ENCODE results near the gene AXIN1.
A peak's percentile ranks its signal among the peaks of the same experiment; 100 is the strongest.
"Not testable (repeated sequence)": the region's sequence is repeated elsewhere in the genome, so short reads cannot be mapped to it uniquely, and the experiment has no call there.

AXIN1 gene

GRCh38 chr16:334164-334832 is 18.2 kb downstream of the AXIN1 start:
- DNase-seq (ENCODE audit: extremely low read depth in 1 of 2, low read depth in 1 of 2), result not testable (repeated sequence)

- DNase-seq (ENCODE audit: extremely low read depth in 1 of 2, low read depth in 1 of 2), result no peak
Observed at GRCh38 chr16:333406-334094, 19.0 kb downstream of the AXIN1 start.

DNA sequence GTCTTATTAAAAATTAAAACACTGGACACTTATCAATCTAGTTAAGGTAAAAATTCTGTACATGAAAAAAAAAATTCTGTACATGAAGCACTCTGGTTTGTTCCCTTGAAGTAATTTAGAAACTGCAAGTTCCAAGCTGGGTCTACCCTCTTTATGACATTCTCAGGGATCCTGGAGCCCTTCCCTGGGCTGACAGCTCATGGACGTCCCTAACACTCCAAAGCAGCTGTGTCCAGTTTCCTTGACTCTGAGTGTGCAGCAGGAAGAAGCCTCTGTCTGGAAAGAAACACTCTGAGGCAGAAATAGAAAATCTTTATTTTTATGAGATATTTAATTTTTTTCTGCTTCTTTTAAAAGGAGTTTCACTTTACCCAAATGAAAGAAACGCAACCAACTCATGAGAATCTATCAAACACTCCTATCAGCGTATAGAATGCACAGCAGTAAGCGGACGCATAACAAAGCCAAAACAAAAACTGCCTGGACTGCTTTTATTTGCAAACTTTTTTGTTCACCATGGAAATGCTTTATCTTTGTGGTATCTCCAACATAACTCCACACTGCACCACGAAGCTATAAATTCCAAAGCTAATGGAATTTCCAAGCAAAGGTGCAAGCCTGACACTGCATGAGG is 21.2 kb downstream of the AXIN1 start:
- DNase-seq (ENCODE audit: extremely low read depth in 1 of 2, low read depth in 1 of 2), result not testable (repeated sequence)

DNA sequence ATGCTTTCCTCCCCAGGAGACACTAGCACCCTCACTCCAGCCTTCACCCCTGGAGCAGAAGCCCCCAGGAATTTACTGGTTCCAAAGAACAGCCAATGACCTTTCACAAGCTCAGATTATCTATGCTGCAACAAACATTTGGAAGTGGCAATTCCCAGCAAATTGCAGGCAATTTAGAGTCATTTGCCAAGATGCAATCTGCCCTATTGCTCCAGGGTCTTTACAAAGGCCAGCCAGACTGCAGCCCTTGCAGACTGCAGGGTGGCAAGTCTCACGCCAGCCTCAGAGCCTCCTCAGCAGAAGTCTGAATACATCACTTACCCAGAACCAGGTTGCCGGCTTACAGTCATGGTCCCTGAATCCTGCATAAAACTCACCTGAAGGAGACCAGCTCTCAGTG is 21.8 kb downstream of the AXIN1 start:
- DNase-seq (ENCODE audit: extremely low read depth in 1 of 2, low read depth in 1 of 2), result no peak

GRCh38 chr16:325375-326145 is 27.0 kb downstream of the AXIN1 start:
- DNase-seq (ENCODE audit: extremely low read depth in 1 of 2, low read depth in 1 of 2), result no peak

DNA sequence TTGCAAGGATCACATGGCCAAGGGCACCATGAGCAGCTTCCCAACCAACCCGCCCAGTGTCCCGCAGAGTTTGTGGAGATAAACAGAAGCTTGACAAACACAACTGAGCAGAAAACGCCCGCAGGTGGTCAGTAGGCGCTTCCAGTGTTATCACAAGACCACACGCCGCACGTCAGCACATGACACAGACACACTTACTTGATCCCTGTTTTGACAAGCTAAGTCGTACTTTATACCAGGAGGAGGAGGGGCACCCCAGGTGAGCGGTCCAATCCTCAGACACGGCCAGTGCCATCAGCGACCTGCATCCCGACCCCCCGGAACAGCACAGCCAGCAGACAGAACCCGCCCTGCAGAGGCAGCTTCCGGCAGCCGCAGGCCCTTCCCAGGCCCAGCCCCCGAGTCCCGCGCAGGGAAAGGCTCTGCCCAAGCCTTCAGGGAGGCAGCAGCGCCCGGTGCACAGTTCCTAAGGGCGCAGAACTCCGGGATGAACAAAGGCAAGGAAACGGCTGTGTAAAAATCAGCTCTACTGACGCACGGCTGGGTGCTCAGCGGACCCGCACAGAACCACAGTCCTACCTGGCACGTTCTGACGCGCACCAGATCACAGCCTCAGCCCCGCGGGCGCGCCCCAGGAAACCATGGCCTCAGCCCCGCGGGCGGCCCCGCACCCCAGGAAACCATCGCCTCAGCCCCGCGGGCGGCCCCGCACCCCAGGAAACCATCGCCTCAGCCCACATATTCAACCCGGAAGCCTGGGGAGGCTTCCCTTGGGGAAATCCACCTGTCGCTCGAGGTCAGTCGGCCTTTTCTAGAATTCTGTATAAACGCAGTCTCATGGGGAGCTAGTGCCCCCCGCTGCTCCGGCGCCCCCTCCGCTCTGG is 27.8 kb downstream of the AXIN1 start:
- peak; percentile 40 to 44 for DNase-seq (ENCODE audit: extremely low read depth in 1 of 2, low read depth in 1 of 2)

DNA sequence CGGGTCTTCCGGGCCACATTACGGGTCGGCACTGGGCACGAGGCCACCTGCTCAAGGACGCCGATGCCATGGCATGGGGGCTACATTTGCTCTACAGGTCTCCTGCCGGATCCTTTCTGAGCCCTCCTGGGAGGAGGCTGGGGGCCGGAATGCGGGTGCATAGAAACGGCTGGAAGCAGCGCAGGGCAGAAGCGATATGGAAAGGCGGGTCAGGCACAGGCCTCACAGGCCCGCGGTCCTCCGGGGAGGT is 28.4 kb downstream of the AXIN1 start:
- DNase-seq (ENCODE audit: extremely low read depth in 1 of 2, low read depth in 1 of 2), result no peak

- no peak for DNase-seq (ENCODE audit: extremely low read depth in 1 of 2, low read depth in 1 of 2)
Observed at GRCh38 chr16:322476-323143, 29.9 kb downstream of the AXIN1 start.

DNA sequence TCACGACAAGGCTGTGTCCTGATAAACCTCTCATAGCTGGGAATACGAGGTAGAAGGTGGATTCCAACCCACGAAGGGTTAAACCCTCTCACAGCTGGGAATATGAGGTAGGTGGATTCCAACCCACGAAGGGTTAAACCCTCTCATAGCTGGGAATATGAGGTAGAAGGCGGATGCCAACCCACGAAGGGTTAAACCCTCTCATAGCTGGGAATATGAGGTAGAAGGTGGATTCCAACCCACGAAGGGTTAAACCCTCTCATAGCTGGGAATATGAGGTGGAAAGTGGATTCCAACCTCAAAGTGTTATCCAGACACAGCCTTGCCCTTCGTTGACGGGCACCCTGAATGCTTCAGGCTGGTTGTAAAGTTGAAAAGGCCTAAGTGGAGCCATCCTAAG is 31.0 kb downstream of the AXIN1 start:
- DNase-seq (ENCODE audit: extremely low read depth in 1 of 2, low read depth in 1 of 2), result no peak

- no peak for DNase-seq (ENCODE audit: extremely low read depth in 1 of 2, low read depth in 1 of 2)
Observed at GRCh38 chr16:320206-320605, 32.3 kb downstream of the AXIN1 start.

DNA sequence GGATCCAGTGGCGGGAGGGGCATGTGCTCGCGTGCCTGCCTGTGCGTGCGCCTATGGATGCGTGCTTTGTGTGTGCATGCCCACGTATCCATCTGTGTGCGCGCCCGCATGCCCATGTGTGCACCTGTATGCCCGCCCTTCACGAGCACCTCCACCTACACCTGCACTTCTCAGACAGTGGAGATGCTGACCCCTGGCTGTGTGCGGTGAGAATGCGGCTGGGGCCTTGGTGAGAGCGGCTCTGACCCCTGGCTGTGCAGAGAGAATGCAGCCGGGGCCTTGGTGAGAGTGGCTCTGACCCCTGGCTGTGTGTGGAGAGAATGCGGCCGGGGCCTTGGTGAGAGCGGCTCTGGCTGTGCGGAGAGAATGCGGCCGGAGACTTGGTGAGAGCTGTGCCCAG is 33.9 kb downstream of the AXIN1 start:
- DNase-seq (ENCODE audit: extremely low read depth in 1 of 2, low read depth in 1 of 2), result no peak

DNA sequence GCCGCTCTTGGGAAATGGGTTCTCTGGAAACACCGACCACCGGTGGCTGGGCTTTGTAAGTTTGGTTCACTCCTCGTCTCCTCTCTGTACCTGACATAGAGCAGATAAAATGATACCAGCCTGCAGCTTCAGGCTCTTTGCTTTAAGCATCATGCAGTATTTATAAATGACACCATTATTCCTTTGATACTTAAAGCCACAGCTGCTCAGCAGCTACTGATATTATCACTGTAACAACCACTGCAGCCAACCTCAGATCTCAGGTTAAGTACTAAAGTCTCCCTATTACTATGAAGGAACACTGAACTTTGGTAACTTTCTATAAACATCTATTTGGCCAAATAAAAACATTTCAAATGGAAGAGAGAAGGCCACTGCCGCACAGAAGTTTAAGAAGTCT is 34.9 kb downstream of the AXIN1 start:
- DNase-seq (ENCODE audit: extremely low read depth in 1 of 2, low read depth in 1 of 2), result no peak

DNA sequence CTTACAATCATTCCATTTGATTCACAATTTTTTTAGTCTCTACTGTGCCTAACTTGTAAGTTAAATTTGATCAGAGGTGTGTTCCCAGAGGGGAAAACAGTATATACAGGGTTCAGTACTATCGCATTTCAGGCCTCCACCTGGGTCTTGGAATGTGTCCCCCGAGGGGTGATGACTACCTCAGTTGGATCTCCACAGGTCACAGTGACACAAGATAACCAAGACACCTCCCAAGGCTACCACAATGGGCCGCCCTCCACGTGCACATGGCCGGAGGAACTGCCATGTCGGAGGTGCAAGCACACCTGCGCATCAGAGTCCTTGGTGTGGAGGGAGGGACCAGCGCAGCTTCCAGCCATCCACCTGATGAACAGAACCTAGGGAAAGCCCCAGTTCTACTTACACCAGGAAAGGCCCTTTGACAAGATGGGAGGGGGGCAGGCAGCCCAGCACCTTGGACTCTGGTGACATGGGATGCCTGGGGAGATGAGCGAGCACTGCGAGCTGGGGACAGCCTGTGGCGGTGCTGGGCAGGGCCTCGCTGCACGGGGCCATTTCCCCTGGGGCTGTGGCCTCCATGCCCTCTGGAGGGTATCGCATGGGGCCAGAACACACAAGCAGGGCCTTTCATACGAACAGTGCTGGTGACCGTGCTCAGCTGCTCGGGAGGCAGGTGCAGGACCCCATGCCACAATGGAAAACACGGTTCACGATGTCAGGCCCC is 35.6 kb downstream of the AXIN1 start:
- no peak for DNase-seq (ENCODE audit: extremely low read depth in 1 of 2, low read depth in 1 of 2)

GRCh38 chr16:314795-315299 is 37.7 kb downstream of the AXIN1 start:
- DNase-seq (ENCODE audit: extremely low read depth in 1 of 2, low read depth in 1 of 2), result no peak

DNA sequence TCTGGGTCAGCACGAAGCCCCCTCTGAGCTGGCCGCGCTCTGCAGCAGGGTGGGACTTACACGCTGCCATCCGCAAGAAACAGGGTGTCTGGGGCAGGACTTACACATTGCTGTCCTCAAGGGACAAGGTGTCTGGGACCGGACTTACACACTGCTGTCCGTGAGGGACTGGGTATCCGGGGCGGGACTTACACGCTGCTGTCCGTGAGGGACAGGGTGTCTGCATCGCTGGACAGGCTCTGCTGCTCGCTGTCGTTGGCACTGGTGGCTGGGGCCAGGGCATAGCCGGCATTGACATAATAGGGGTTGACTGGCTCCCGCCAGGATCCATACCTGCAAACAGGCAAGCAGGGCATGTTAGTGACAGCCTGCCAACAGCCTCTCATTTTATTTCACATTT is 38.2 kb downstream of the AXIN1 start:
- no peak for DNase-seq (ENCODE audit: extremely low read depth in 1 of 2, low read depth in 1 of 2)

GRCh38 chr16:311725-312124 is 40.8 kb downstream of the AXIN1 start:
- DNase-seq (ENCODE audit: extremely low read depth in 1 of 2, low read depth in 1 of 2), result no peak

DNA sequence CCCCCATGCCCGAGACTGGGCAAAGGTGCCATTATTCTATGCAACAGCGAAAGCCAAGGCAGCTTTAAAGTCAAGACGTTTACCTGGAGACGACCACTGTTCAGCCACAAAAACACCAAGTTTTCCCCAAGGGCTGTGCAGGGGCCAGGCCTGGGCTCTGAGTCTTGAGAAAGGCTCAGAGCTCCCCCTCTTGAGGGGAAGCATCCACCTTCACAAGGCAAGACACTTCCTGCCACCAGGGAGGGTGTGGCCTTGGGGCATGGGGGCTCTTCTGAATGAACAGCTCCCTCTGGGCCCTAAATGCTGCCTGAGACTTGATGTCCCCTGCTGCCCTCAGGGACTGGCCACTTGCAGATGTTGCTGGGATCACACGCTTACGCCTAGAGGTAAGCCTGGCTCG is 43.0 kb downstream of the AXIN1 start:
- no peak for DNase-seq (ENCODE audit: extremely low read depth in 1 of 2, low read depth in 1 of 2)

DNA sequence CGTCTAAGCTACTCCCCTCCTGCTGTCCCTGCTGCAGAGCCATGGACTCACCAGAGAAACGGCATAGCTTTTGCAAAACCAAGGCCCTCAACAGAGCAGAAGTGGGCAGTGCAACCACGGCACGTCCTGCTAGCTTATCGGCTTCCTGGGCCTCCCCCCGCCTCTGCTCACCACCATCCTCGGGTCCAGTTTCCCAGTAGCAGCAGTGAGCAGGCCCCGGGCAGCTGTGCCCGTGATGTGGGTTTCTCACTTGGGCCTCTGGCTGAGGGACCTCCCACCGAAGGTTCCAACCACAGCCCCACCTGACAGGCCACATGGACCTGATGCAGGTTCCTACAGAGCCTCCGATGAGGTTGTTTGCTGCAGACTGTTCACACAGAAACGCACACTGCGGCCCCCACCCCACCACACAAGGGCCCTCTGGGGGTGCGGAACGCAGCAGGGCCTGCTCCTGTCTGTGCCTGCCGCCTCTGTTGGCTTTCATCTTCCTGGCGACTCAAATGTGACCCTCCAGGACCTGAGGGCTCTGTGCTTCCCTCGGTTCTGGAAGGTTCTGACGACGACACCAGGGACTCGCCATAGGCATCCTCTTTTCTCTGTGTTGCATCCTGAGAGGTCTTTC is 44.7 kb downstream of the AXIN1 start:
- no peak for DNase-seq (ENCODE audit: extremely low read depth in 1 of 2, low read depth in 1 of 2)

GRCh38 chr16:306911-307370 is 45.6 kb downstream of the AXIN1 start:
- DNase-seq (ENCODE audit: extremely low read depth in 1 of 2, low read depth in 1 of 2), result no peak

Measured in activated CD8-positive, alpha-beta memory T cell treated with anti-CD3 and anti-CD28 coated beads for 1 hour (primary cell).